GM18499 (cell line): ENCODE measurements around the gene CYTH1.

Experiments
- ATAC-seq: cut with Tn5 transposase; IDR thresholded peaks from one replicate; pipeline ENCODE4 v1.9.1; 2021; ENCODE audit warnings: moderate number of reproducible peaks; ENCODE audit not compliant: insufficient read depth, unreplicated experiment

CYTH1 gene

GRCh38 chr17:78640700-78641099 is 141.4 kb downstream of the CYTH1 start:
- ATAC-seq, result no peak

GRCh38 chr17:78637643-78638420 is 144.2 kb downstream of the CYTH1 start:
- no peak for ATAC-seq

GRCh38 chr17:78637146-78637545 is 144.9 kb downstream of the CYTH1 start:
- ATAC-seq, result no peak

- ATAC-seq, result no peak
Measured at GRCh38 chr17:78634154-78634553, 147.9 kb downstream of the CYTH1 start.

- ATAC-seq, result no peak
Measured at GRCh38 chr17:78629436-78629995, 152.6 kb downstream of the CYTH1 start.

- ATAC-seq, result no peak
Measured at GRCh38 chr17:78628547-78629435, 153.3 kb downstream of the CYTH1 start.

- no peak for ATAC-seq
Measured at GRCh38 chr17:78624324-78625151, 157.5 kb downstream of the CYTH1 start.
